ENCODE data around the gene IER3.

- TF ChIP-seq, protein P1, sequence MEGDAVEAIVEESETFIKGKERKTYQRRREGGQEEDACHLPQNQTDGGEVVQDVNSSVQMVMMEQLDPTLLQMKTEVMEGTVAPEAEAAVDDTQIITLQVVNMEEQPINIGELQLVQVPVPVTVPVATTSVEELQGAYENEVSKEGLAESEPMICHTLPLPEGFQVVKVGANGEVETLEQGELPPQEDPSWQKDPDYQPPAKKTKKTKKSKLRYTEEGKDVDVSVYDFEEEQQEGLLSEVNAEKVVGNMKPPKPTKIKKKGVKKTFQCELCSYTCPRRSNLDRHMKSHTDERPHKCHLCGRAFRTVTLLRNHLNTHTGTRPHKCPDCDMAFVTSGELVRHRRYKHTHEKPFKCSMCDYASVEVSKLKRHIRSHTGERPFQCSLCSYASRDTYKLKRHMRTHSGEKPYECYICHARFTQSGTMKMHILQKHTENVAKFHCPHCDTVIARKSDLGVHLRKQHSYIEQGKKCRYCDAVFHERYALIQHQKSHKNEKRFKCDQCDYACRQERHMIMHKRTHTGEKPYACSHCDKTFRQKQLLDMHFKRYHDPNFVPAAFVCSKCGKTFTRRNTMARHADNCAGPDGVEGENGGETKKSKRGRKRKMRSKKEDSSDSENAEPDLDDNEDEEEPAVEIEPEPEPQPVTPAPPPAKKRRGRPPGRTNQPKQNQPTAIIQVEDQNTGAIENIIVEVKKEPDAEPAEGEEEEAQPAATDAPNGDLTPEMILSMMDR (IDR thresholded peaks at IDR 0.05): no peak
- TF ChIP-seq POLR2A (IDR thresholded peaks at IDR 0.05): no peak
Measured at GRCh38 chr6:30779850-30780641, 35.7 kb upstream of the IER3 start.
